GM12872 (cell line): ENCODE results near the gene KERA.

Experiments
- TF ChIP-seq, protein P1 (sequence below): IDR thresholded peaks from 3 replicates; pipeline ENCODE4 v1.5.1; 2011; ENCODE audit warnings: low read depth, mild to moderate bottlenecking, low read length, moderate library complexity; ENCODE audit not compliant: insufficient read depth

KERA gene

DNA sequence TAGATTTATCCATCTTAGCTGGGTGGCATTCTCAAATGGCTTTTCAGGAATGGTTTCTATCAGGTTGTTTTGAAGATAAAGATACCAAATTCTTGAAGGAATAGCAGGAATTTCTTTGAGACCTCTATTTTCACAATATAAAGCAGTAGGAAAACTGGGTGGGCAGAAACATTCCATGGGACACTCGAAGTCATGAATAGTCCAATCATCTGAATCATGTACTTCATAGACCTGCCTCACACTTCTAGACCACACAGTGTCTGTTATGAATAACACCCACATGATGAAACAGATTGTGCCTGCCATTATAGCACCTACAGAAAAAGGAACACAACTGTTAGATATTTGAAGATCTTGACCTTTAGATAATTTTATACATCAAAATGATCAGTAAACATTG lies 1.8 kb downstream of the KERA start:
- TF ChIP-seq, protein P1, sequence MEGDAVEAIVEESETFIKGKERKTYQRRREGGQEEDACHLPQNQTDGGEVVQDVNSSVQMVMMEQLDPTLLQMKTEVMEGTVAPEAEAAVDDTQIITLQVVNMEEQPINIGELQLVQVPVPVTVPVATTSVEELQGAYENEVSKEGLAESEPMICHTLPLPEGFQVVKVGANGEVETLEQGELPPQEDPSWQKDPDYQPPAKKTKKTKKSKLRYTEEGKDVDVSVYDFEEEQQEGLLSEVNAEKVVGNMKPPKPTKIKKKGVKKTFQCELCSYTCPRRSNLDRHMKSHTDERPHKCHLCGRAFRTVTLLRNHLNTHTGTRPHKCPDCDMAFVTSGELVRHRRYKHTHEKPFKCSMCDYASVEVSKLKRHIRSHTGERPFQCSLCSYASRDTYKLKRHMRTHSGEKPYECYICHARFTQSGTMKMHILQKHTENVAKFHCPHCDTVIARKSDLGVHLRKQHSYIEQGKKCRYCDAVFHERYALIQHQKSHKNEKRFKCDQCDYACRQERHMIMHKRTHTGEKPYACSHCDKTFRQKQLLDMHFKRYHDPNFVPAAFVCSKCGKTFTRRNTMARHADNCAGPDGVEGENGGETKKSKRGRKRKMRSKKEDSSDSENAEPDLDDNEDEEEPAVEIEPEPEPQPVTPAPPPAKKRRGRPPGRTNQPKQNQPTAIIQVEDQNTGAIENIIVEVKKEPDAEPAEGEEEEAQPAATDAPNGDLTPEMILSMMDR: no peak

DNA sequence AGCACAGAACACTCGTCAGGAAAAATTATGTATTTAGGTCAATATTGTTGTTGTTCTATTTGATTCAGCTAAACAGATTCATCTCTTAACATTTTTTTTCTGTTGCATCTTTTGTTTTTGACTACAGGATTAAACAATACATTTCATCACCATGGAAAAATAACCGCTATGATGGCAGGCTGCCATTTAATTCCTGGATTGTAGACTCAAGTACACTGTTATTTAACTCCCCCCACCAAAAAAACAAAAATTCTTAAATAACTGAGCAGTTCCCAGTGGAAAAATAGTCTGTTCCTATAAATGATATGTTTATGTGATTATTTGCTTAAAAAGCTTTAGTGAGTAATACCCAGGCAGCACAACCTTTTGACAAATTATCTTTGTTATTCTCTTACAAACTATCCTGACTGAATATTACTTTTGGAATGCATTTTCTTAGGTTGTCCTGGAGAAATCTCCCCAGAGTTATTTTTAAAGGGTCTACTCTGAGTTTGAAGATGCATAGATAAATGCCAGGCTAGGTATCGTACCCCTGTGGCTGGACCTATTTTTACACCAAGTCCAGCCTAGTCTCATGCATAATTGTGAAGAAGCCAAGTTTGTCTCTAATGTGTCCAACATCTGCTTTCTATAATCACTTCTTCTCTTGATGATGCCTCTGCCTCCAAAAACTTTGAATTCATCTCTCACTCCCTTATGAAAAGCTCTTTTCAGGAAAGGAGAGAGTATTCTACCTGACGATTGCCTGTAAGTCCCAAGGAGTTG lies 3.7 kb downstream of the KERA start:
- TF ChIP-seq, protein P1: no peak

DNA sequence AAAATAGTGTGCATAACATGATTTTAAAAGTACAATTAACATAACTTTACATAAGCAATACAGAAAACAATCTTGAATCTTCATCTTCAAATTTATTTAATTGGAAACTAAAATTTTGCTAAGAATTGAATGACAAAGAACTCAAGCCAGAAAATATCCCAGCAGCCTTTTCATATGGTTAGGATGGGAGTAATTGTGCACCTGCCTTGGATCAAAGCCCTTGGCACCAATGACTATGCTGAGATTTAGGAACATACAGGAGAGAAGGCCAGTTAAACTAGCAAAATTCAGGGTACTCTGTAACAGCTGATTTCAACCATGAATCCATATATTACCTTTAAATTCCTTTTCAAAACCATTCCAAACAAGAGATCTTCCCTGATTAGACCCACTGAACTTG lies 5.8 kb downstream of the KERA start:
- TF ChIP-seq, protein P1: no peak

DNA sequence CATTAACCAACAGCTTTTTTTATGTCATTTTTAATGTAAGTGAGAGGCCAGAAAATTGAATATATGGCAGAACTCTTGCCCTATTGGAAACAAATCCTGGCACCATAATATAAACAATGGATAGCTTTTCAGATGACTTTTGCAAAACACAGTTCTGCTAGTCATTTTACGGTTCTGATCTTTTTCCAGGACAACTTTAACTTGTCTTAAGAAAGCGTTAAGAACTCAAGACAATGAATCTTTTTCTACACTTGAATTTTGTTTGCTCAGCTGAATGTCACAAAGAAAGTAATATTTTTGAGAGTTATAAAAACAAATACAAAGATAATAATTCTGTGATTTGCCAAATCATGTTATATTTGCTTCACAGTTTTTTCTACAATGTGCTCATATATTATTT lies 13.2 kb downstream of the KERA start:
- TF ChIP-seq, protein P1: no peak

DNA sequence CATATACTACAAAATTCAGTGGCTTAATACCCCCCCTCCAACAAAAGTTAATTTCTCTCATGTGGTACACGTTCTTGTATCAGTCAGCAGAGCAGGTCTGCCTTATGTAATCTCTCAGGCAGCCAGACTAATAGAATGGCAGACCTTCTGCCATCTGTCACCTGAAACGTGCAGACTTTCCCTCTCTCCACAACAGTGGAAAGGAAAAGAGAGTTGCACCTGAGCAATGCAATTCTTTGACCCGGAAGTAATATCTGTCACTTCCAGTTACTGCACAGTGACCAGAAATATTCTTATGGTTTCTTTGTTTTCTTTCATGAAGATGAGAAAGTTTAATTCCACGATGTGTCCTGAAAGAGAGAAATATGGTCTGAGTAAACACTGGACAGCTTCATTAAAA lies 14.4 kb downstream of the KERA start:
- TF ChIP-seq, protein P1: no peak

DNA sequence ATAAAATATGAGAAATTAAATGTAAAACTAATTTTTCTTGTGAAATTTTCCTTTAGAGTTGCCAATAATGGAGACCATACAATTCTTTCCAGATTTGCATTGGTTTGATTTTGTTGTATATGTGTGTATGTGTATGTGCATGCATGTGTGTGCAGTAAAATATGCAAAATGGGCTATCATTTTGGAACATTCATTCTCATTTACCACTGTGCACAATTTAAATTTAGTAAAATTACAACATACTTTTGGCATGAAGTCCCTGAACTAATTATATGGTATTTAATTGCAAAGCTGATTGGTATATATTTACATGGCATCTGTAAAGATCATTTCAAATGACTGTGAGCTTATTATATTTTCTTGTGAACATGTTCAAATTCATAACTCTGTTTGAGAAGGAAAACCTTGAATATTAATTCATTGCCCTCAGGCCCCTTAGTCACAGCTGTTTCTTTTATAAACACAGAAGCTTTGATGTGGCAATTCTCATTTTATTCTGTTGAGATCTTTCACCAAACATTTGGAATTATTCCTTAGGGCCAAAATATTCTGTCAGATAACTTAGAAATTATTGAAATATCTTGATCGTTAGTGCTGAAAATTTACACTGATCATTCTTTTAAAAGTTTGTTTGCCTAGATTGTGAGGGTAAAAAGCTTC lies 17.6 kb downstream of the KERA start:
- TF ChIP-seq, protein P1: no peak

DNA sequence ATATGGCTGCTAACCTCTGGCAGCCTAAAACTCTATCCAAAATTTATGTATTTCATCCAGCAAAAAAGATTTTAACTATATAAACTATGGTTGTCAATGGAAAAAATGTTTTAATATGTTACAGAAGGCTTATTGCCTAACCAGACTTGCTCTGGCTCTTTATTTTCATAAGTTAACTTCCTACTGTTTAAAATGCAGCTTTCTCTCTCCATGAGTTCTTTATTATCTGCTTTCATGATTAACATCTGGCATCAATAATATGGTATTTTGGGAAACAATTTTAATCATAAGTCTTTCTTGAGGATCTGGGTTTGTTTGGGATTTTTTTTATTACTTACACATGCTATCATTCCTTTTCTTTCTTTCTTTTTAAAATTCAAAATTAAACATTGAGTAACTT lies 20.5 kb downstream of the KERA start:
- TF ChIP-seq, protein P1: no peak
